Measurements from ENCODE around the gene RCSD1.

GRCh38 chr1:167715157-167715999 lies 85.3 kb downstream of the RCSD1 start:
- TF ChIP-seq, protein P1, sequence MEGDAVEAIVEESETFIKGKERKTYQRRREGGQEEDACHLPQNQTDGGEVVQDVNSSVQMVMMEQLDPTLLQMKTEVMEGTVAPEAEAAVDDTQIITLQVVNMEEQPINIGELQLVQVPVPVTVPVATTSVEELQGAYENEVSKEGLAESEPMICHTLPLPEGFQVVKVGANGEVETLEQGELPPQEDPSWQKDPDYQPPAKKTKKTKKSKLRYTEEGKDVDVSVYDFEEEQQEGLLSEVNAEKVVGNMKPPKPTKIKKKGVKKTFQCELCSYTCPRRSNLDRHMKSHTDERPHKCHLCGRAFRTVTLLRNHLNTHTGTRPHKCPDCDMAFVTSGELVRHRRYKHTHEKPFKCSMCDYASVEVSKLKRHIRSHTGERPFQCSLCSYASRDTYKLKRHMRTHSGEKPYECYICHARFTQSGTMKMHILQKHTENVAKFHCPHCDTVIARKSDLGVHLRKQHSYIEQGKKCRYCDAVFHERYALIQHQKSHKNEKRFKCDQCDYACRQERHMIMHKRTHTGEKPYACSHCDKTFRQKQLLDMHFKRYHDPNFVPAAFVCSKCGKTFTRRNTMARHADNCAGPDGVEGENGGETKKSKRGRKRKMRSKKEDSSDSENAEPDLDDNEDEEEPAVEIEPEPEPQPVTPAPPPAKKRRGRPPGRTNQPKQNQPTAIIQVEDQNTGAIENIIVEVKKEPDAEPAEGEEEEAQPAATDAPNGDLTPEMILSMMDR (IDR thresholded peaks at IDR 0.05) = peak; percentile 79 to 96 (median 87)
- no peak for TF ChIP-seq POLR2A (IDR thresholded peaks at IDR 0.05)

Measured in testis (tissue), 2 donors.